ENCODE results near the gene FAM228A.

Gene FAM228A

GRCh38 chr2:24222946-24223345 lies 48.1 kb downstream of the FAM228A start:
- Histone ChIP-seq H3K9ac (no peak overlapping the region), H3K36me3 (ENCODE audit: insufficient read depth) (no peaks in the 10 kb centered on the region), H3K4me1 (ENCODE audit: low read depth, poor library complexity, severe bottlenecking) (no peaks in the 10 kb centered on the region), H3K27ac (no peak overlapping the region), H3K4me2 (no peak overlapping the region), H3K79me2 (ENCODE audit: insufficient read depth, low read depth) (no peaks in the 10 kb centered on the region), H3K4me3 (IDR thresholded peaks at IDR 0.05; ENCODE audit: insufficient read depth, low read depth, low read length) (no peak overlapping the region), H3K27me3 (ENCODE audit: insufficient read depth, low read depth) (no peaks in the 10 kb centered on the region), H4K20me1 (ENCODE audit: insufficient read depth) (no peaks in the 10 kb centered on the region), H2AFZ (ENCODE audit: low read depth) (no peak overlapping the region)
- no peak for TF ChIP-seq CTCF (conservative IDR thresholded peaks at IDR 0.05; ENCODE audit: low read depth, low read length)

GRCh38 chr2:24225499-24226242 lies 50.8 kb downstream of the FAM228A start:
- Histone ChIP-seq H4K20me1 (ENCODE audit: insufficient read depth) (no peaks in the 10 kb centered on the region), H3K27me3 (ENCODE audit: insufficient read depth, low read depth) (no peaks in the 10 kb centered on the region), H2AFZ (ENCODE audit: low read depth) (no peak overlapping the region), H3K36me3 (ENCODE audit: insufficient read depth) (no peaks in the 10 kb centered on the region), H3K4me2 (no peak overlapping the region), H3K79me2 (ENCODE audit: insufficient read depth, low read depth) (no peaks in the 10 kb centered on the region), H3K27ac (no peak overlapping the region), H3K4me1 (ENCODE audit: low read depth, poor library complexity, severe bottlenecking) (peaks cover 6% of the 10 kb centered on the region), H3K4me3 (IDR thresholded peaks at IDR 0.05; ENCODE audit: insufficient read depth, low read depth, low read length) (no peak overlapping the region), H3K9ac (no peak overlapping the region)
- no peak for TF ChIP-seq CTCF (conservative IDR thresholded peaks at IDR 0.05; ENCODE audit: low read depth, low read length)

- Histone ChIP-seq H3K36me3 (ENCODE audit: insufficient read depth) (no peaks in the 10 kb centered on the region), H3K27me3 (ENCODE audit: insufficient read depth, low read depth) (no peaks in the 10 kb centered on the region), H4K20me1 (ENCODE audit: insufficient read depth) (no peaks in the 10 kb centered on the region), H3K4me3 (IDR thresholded peaks at IDR 0.05; ENCODE audit: insufficient read depth, low read depth, low read length) (no peak overlapping the region), H2AFZ (ENCODE audit: low read depth) (no peak overlapping the region), H3K4me2 (no peak overlapping the region), H3K9ac (no peak overlapping the region), H3K4me1 (ENCODE audit: low read depth, poor library complexity, severe bottlenecking) (peaks cover 6% of the 10 kb centered on the region), H3K27ac (no peak overlapping the region), H3K79me2 (ENCODE audit: insufficient read depth, low read depth) (no peaks in the 10 kb centered on the region)
- TF ChIP-seq CTCF (conservative IDR thresholded peaks at IDR 0.05; ENCODE audit: low read depth, low read length) = peak; percentile 59
Observed at GRCh38 chr2:24228470-24228869, 53.6 kb downstream of the FAM228A start.

- TF ChIP-seq CTCF (conservative IDR thresholded peaks at IDR 0.05; ENCODE audit: low read depth, low read length) = no peak
- Histone ChIP-seq H3K4me3 (IDR thresholded peaks at IDR 0.05; ENCODE audit: insufficient read depth, low read depth, low read length) (no peak overlapping the region), H3K4me1 (ENCODE audit: low read depth, poor library complexity, severe bottlenecking) (peaks cover 6% of the 10 kb centered on the region), H3K79me2 (ENCODE audit: insufficient read depth, low read depth) (no peaks in the 10 kb centered on the region), H3K9ac (no peak overlapping the region), H3K36me3 (ENCODE audit: insufficient read depth) (no peaks in the 10 kb centered on the region), H4K20me1 (ENCODE audit: insufficient read depth) (no peaks in the 10 kb centered on the region), H3K27ac (no peak overlapping the region), H2AFZ (ENCODE audit: low read depth) (no peak overlapping the region), H3K27me3 (ENCODE audit: insufficient read depth, low read depth) (no peaks in the 10 kb centered on the region), H3K4me2 (no peak overlapping the region)
Observed at GRCh38 chr2:24231461-24231881, 56.6 kb downstream of the FAM228A start.
